ENCODE results near the gene SORCS2. TPM values are rescaled to one million over a fixed set of nuclear protein-coding genes. Genes with fewer than 3 reads are reported as not detected.
A peak's percentile ranks its signal among the peaks of the same experiment; 100 is the strongest.

SORCS2 gene
- total RNA-seq, 1 donor from 2014 or later: 29.5 TPM

GRCh38 chr4:7307394-7308099, 115.2 kb downstream of the SORCS2 start:
- Mint-ChIP-seq H3K9me3 (ENCODE audit: unreplicated experiment) (no peaks in the 10 kb centered on the region), H3K27me3 (ENCODE audit: unreplicated experiment) (peaks cover 4% of the 10 kb centered on the region), H3K27ac (ENCODE audit: unreplicated experiment) (no peak overlapping the region), H3K4me1 (ENCODE audit: low read depth, unreplicated experiment) (peaks cover 56% of the 10 kb centered on the region), H3K4me3 (ENCODE audit: unreplicated experiment) (no peak overlapping the region), H3K36me3 (ENCODE audit: unreplicated experiment) (no peaks in the 10 kb centered on the region)
- TF ChIP-seq CTCF (IDR thresholded peaks at IDR 0.05; ENCODE audit: partially characterized antibody, unreplicated experiment): no peak
- DNase-seq: no peak

DNA sequence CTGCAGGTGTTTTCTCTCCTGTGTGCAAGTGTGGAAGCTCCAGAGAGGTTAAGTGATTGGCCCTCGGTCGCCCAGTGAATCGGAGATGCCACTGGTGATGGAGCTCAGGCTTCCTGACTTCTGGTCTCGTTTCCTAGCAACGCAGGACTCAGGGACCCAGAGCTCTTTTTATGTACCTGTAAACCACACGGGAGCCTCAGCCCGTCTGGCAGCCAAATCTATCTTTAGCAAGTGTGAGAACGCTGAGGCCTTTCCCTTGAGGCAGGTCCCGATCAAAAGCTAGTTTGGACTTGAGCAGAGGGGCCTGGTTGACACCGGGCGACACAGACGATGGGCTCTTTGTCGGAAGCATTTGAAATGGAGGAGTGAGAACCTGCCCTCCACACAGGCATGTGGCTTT, 116.8 kb downstream of the SORCS2 start:
- TF ChIP-seq CTCF (IDR thresholded peaks at IDR 0.05; ENCODE audit: partially characterized antibody, unreplicated experiment): no peak
- DNase-seq: no peak
- Mint-ChIP-seq H3K36me3 (ENCODE audit: unreplicated experiment) (no peaks in the 10 kb centered on the region), H3K4me1 (ENCODE audit: low read depth, unreplicated experiment) (peaks cover 51% of the 10 kb centered on the region), H3K27ac (ENCODE audit: unreplicated experiment) (no peak overlapping the region), H3K27me3 (ENCODE audit: unreplicated experiment) (peaks cover 4% of the 10 kb centered on the region), H3K9me3 (ENCODE audit: unreplicated experiment) (no peaks in the 10 kb centered on the region), H3K4me3 (ENCODE audit: unreplicated experiment) (no peak overlapping the region)

DNA sequence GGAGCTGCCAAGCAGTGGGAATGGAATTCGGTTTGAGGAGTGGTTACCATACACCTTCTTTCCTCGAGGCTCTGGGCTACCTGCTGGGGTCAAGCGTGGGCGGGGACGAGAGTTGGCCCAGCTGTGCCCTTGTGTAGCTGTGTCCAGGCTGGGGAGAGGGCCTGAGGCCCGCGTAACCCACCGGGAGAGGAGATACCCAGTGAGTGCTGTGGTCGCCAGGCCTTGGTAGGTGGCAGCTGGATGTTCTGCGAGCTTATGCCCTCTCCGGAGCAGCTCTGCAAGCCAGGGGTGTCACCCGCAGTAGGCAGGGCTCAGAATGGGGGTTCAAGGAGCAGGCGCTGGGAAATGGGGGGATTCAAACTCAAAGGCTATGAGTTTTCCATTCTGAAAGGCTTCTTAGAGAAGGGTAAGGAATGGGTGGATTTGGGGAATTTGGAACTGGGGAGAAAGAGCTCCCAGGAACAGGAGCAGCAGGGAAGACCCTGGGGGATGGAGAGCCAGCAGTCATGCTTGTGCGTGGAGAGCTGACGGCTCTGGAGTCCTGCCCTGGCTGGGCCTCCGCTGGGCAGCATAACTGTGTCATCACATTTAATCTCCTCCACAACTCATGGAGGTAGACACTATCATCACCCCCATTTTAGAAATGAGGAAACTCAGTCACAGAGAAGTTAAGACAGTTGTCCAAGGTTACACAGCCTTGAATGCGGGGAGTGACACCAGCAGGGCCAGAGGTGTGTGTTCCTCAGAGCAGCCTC, 117.5 kb downstream of the SORCS2 start:
- H3K4me3 Mint-ChIP-seq (ENCODE audit: unreplicated experiment): no peak overlapping the region
- no peak for TF ChIP-seq CTCF (IDR thresholded peaks at IDR 0.05; ENCODE audit: partially characterized antibody, unreplicated experiment)
- H3K27ac Mint-ChIP-seq (ENCODE audit: unreplicated experiment): no peak overlapping the region
- H3K36me3 Mint-ChIP-seq (ENCODE audit: unreplicated experiment): no peaks in the 10 kb centered on the region
- peaks cover 51% of the 10 kb centered on the region for H3K4me1 Mint-ChIP-seq (ENCODE audit: low read depth, unreplicated experiment)
- H3K9me3 Mint-ChIP-seq (ENCODE audit: unreplicated experiment): no peaks in the 10 kb centered on the region
- DNase-seq: no peak
- H3K27me3 Mint-ChIP-seq (ENCODE audit: unreplicated experiment): peaks cover 4% of the 10 kb centered on the region

GRCh38 chr4:7310451-7310850, 118.1 kb downstream of the SORCS2 start:
- Mint-ChIP-seq H3K9me3 (ENCODE audit: unreplicated experiment) (no peaks in the 10 kb centered on the region), H3K27ac (ENCODE audit: unreplicated experiment) (no peak overlapping the region), H3K4me1 (ENCODE audit: low read depth, unreplicated experiment) (peaks cover 51% of the 10 kb centered on the region), H3K36me3 (ENCODE audit: unreplicated experiment) (no peaks in the 10 kb centered on the region), H3K4me3 (ENCODE audit: unreplicated experiment) (peak overlapping the region; percentile 49), H3K27me3 (ENCODE audit: unreplicated experiment) (peaks cover 4% of the 10 kb centered on the region)
- no peak for DNase-seq
- TF ChIP-seq CTCF (IDR thresholded peaks at IDR 0.05; ENCODE audit: partially characterized antibody, unreplicated experiment): no peak

- H3K36me3 Mint-ChIP-seq (ENCODE audit: unreplicated experiment): peaks cover 6% of the 10 kb centered on the region
- H3K9me3 Mint-ChIP-seq (ENCODE audit: unreplicated experiment): peaks cover 6% of the 10 kb centered on the region
- TF ChIP-seq CTCF (IDR thresholded peaks at IDR 0.05; ENCODE audit: partially characterized antibody, unreplicated experiment): no peak
- no peak overlapping the region for H3K27ac Mint-ChIP-seq (ENCODE audit: unreplicated experiment)
- no peak for DNase-seq
- H3K4me1 Mint-ChIP-seq (ENCODE audit: low read depth, unreplicated experiment): peaks cover 55% of the 10 kb centered on the region
- H3K27me3 Mint-ChIP-seq (ENCODE audit: unreplicated experiment): peaks cover 10% of the 10 kb centered on the region
- no peak overlapping the region for H3K4me3 Mint-ChIP-seq (ENCODE audit: unreplicated experiment)
Measured at GRCh38 chr4:7311205-7311604, 118.9 kb downstream of the SORCS2 start.
